Measurements from ENCODE around the gene CCDC85C.

The CCDC85C gene

DNA sequence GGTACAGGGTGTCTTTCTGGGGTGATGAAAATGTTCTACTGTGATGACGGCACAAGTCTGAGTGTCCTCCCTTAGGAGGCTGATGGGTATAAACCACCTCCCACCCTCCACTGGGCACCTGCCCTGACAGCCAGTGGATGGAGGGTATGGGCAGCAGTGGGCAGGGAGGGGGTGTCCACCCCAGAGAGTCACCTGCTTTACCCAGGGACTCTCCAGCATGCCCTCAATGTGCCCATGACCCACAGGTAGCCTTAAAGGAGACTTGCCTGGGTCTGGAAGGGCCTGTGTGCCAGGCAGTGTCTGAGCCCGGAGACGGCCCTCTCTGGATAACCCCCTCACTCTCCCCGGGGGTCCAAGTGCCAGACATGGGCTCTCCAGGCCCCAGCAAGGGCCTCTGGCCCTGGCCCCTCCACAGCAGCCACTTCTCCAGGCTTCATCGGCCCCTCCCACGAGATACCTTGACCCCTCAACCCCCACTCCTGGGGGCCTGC lies 84.0 kb downstream of the CCDC85C start:
- DNase-seq: no peak

GRCh38 chr14:99519347-99519881 lies 84.6 kb downstream of the CCDC85C start:
- DNase-seq: no peak

- no peak for DNase-seq
These were observed 85.3 kb downstream of the CCDC85C start for GRCh38 chr14:99518441-99519346.

- no peak for DNase-seq
These were observed 86.2 kb downstream of the CCDC85C start for GRCh38 chr14:99517643-99518381.

DNA sequence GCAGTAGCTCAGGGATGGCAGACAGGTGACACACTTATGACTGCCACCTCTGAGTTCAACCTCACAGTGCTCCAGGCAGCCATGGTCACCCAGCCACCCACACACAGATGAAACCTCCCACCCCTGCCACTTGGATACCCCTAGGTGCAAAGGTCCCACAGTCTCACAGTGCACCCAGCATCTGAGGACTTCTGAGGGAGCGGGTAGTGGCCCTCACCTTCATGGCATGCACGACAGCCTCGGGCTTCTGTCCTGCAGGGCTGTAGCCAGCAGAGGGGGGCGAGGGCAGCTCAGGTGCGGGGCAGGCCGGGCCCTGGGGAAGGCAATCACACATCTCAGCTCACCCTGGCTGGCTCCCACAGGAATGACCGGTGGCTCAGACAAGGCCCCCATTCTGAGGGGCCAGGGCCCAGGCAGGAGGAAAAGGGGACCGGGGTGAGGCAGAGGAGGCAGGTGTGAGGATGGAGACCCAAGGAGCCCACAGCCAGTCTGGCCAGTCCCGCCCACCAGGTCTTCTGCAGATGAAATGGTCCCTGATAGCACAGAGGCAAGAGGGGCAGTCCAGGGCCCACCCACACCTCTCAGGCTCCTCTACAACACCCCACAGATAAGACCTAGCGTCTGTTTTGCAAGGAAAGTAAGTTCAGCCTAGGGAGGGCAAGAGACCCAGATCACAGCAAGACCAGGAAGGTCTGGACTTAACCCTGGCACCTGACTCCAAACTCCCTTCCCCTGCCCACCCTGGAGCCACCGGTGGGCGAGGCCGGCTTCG lies 87.0 kb downstream of the CCDC85C start:
- no peak for DNase-seq

DNA sequence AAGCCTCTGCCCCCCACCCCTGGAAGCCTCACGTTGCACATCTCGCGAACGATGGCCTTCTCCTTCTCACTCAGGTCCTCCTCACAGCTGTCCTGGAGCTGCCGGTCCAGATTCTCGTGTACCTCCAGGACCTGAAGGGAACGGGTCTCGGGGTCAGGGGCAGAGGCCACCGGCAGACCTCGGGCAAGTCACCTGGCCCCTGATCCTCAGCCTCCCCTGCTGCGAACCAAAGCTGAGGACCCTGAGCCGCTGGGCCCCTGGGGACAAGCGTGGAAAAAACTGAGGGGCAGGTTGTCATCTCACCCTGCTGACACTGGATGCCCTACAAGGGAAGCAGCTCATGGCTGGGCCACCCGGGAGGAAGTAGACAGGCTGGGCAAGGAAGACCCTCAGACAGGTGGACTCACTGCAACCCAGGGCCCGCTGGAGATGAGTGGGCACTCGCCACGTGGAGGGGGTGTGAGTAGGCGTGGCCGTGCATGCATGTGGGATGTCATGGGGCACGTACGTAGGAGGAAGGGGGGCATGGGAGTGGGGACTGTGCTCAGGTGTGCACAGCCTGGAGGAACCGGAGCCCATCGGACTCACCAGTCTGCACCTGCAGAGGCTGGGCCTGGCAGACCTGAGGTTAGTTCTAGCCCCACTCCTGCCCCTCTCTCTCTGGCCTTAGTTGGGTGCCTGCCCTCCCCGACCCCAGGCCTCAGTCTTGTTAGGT lies 87.7 kb downstream of the CCDC85C start:
- no peak for DNase-seq

GRCh38 chr14:99515301-99516155 lies 88.5 kb downstream of the CCDC85C start:
- no peak for DNase-seq

GRCh38 chr14:99514552-99515300 lies 89.3 kb downstream of the CCDC85C start:
- no peak for DNase-seq

DNA sequence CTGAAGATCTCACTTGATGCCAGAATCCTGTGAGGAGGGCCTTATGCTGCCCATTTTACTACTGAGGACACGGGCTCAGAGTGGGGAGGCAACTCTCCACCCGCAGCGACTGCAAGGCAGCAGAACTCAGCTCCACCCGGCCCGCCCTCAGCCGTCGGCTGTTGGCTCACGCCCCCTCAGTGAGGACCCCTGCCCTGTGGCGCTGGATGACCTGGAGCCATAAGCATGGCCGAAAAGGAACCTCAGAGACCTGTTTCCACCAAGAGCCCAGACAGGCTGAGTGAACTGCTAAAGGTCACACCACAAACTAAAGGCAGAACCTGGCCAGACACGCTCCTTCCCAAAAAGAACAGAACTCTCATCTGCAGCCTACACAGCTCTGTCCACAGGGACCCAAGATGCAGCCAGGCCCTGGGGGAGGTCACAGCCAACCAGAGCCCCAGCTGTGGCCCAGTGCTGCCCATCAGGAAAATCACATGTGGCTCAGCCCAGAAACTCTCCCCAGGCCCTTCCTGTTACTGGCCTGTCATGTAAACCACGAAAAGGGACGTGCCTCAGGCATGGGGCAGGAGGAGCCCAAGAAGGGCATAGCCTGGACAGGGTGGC lies 90.0 kb downstream of the CCDC85C start:
- no peak for DNase-seq

- no peak for DNase-seq
These were observed 90.8 kb downstream of the CCDC85C start for GRCh38 chr14:99513183-99513694.

DNA sequence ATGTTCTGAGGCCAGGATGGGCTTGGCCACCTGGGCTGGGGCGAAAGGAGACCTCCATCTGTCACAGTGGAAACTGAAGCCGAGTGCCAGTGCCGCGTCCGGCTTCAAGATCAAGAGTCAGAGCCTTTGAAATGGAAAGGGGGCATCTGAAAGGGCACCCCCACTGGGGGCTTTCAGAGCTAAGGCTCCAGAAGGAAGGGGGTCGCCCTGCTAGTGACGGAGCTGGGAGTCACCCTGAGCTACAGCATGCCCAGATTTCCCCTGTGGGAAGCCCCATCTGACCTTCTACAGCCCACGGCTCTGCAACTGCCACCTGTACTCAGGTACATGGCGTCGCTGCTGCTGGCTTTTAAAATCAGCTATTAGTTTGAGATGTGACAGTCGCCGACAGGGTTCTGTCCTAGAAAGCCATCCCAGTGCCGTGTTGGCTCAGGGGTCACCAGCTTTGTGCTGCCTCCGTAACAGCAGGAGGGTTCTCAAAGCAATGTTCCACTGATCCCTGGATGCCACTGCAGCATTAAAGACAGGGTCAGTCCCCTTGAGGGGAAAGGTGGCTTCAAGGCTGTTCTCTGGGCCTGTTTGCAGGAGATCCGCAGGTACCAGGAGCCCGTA lies 91.3 kb downstream of the CCDC85C start:
- DNase-seq: no peak

GRCh38 chr14:99512110-99512449 lies 91.9 kb downstream of the CCDC85C start:
- no peak for DNase-seq

DNA sequence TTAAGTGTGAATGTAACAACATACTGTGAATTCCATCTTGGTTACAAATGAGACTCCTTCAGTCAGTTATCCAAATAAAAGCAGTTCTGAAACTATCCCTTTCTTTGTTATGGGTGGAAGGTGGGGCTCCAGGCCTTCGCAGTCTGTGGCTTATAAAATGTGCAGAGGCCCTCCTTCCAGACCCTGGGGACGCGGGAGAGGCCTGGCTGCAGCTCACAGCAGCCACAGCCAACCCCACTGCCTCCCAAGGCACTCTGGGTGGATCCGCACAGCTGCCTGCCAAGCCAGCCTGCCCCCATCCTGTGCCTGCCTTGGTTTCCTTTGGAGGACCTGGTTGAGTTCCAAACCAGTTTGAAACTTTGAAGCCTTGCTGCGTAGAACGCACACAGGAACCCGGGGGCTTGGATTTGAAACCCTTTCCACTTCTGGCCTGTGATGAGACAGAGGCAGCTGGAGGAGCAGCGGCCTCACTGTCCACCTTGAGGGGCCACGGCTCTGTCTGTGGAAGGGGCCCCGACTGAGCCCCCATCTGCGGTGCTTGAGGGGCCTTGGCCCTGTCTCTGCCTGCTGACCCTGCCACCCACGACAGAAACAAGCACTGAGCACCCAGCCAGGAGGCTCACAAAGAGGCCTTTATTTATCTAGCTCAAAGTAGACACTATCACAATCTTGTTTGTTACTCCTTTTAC lies 92.4 kb downstream of the CCDC85C start:
- no peak for DNase-seq

GRCh38 chr14:99510556-99511139 lies 93.4 kb downstream of the CCDC85C start:
- no peak for DNase-seq

DNA sequence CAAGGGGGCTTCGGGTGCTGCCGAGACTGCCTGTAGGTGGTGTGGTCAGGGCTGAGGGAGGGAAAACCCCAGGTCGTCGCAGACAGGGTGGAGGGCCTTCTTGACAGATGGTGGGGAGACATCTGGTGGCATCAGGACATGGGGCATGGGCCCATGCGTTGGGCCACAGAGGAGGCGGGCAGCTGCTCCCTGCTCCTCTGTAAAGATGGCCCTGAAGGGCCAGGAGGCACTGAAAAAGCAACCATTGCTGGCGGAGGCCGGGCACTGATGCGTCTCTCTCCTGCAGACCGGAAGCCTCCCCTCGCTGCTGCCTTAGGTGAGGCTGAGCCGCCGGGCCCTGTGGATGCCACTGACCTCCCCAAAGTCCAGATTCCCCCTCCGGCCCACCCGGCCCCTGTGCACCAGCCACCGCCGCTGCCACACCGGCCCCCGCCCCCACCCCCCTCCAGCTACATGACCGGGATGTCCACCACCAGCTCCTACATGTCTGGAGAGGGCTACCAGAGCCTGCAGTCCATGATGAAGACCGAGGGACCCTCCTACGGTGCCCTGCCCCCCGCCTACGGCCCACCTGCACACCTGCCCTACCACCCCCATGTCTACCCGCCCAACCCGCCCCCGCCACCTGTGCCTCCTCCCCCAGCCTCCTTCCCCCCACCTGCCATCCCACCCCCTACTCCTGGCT lies 94.0 kb downstream of the CCDC85C start:
- DNase-seq: no peak

DNA sequence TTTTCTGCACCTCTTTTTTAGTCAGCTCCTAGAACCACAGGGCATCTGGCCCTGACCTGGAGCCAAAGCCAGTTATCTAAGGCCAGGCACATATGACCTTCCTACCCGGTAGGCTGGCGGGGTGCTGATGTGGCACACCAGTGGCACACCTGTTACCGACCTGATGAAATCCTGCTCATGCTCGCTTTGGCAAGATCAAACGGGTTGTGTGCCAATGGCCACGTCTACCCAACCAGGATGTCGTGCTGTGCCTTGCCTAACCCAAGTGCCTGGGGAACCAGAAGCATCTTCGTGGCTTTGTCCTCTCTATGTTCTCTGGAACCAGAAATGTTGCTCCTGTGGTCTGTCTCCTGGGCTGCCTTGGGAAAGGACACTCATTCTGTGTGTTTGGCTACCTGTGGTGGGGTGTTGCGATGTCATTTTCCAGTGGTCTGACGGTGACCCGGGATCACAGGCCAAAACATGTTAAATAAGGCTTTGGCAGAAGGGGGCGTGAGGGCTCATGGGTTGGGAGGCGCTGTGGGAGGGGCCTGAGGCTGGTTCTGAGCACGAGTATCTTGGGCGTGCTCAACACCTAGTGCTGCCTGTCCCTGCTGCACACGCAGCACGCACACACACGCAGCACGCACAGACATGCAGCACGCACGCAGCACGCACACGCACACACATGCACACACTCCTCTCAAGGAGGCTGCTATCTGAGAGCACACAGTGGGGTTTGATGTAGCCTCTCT lies 94.9 kb downstream of the CCDC85C start:
- no peak for DNase-seq

All from DMS 273 treated with DMSO at 0.1 percent for 48 hours (cell line).